Measurements from ENCODE around the gene DHRSX.

The DHRSX gene

GRCh38 chrX:2430265-2430825 is 70.4 kb downstream of the DHRSX start (continued):
- no peak for TF ChIP-seq CSRNP3 (CRISPR knock-in tag; IDR thresholded peaks at IDR 0.05)
- TF ChIP-seq SNAI2 (CRISPR knock-in tag; IDR thresholded peaks at IDR 0.05): no peak
- TF ChIP-seq TCF4 (CRISPR knock-in tag; IDR thresholded peaks at IDR 0.05; ENCODE audit: borderline replicate concordance): no peak
- no peak for TF ChIP-seq ZFP30 (CRISPR knock-in tag; IDR thresholded peaks at IDR 0.05)
- TF ChIP-seq ZFP3 (CRISPR knock-in tag; IDR thresholded peaks at IDR 0.05): no peak
- TF ChIP-seq TOX (CRISPR knock-in tag; IDR thresholded peaks at IDR 0.05; ENCODE audit: borderline replicate concordance): no peak

GRCh38 chrX:2427737-2428136 is 73.0 kb downstream of the DHRSX start:
- no peak for TF ChIP-seq CSDC2 (CRISPR knock-in tag; IDR thresholded peaks at IDR 0.05)
- TF ChIP-seq TSHZ2 (CRISPR knock-in tag; IDR thresholded peaks at IDR 0.05): no peak
- no peak for TF ChIP-seq ZC3H10 (CRISPR knock-in tag; IDR thresholded peaks at IDR 0.05)
- no peak for TF ChIP-seq OSR1 (CRISPR knock-in tag; IDR thresholded peaks at IDR 0.05)
- no peak for TF ChIP-seq GLIS3 (CRISPR knock-in tag; IDR thresholded peaks at IDR 0.05)
- no peak for TF ChIP-seq ZNF70 (CRISPR knock-in tag; IDR thresholded peaks at IDR 0.05)
- no peak for TF ChIP-seq BACH2 (CRISPR knock-in tag; IDR thresholded peaks at IDR 0.05; ENCODE audit: borderline replicate concordance)
- TF ChIP-seq ZNF565 (CRISPR knock-in tag; conservative IDR thresholded peaks at IDR 0.05; ENCODE audit: low read depth): no peak
- TF ChIP-seq ARNTL (CRISPR knock-in tag; IDR thresholded peaks at IDR 0.05; ENCODE audit: borderline replicate concordance, low read depth): no peak
- no peak for TF ChIP-seq ISL1 (CRISPR knock-in tag; IDR thresholded peaks at IDR 0.05)
- TF ChIP-seq PPARA (CRISPR knock-in tag; IDR thresholded peaks at IDR 0.05; ENCODE audit: borderline replicate concordance): no peak
- TF ChIP-seq, protein P1, sequence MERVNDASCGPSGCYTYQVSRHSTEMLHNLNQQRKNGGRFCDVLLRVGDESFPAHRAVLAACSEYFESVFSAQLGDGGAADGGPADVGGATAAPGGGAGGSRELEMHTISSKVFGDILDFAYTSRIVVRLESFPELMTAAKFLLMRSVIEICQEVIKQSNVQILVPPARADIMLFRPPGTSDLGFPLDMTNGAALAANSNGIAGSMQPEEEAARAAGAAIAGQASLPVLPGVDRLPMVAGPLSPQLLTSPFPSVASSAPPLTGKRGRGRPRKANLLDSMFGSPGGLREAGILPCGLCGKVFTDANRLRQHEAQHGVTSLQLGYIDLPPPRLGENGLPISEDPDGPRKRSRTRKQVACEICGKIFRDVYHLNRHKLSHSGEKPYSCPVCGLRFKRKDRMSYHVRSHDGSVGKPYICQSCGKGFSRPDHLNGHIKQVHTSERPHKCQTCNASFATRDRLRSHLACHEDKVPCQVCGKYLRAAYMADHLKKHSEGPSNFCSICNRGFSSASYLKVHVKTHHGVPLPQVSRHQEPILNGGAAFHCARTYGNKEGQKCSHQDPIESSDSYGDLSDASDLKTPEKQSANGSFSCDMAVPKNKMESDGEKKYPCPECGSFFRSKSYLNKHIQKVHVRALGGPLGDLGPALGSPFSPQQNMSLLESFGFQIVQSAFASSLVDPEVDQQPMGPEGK (CRISPR knock-in tag; IDR thresholded peaks at IDR 0.05; ENCODE audit: borderline replicate concordance): no peak
- no peak for TF ChIP-seq ESRRG (CRISPR knock-in tag; IDR thresholded peaks at IDR 0.05)
- no peak for TF ChIP-seq TOX (CRISPR knock-in tag; IDR thresholded peaks at IDR 0.05; ENCODE audit: borderline replicate concordance)
- TF ChIP-seq TCF4 (CRISPR knock-in tag; IDR thresholded peaks at IDR 0.05; ENCODE audit: borderline replicate concordance): no peak
- no peak for TF ChIP-seq CSRNP3 (CRISPR knock-in tag; IDR thresholded peaks at IDR 0.05)
- no peak for TF ChIP-seq RARB (CRISPR knock-in tag; IDR thresholded peaks at IDR 0.05)
- no peak for TF ChIP-seq CREB5 (CRISPR knock-in tag; IDR thresholded peaks at IDR 0.05; ENCODE audit: low read depth)
- no peak for TF ChIP-seq ZNF8 (CRISPR knock-in tag; IDR thresholded peaks at IDR 0.05)
- no peak for TF ChIP-seq ZFP3 (CRISPR knock-in tag; IDR thresholded peaks at IDR 0.05)
- ATAC-seq: no peak

GRCh38 chrX:2427147-2427546 is 73.6 kb downstream of the DHRSX start:
- ATAC-seq: no peak
- TF ChIP-seq ZFP3 (CRISPR knock-in tag; IDR thresholded peaks at IDR 0.05): no peak
- no peak for TF ChIP-seq ARNTL (CRISPR knock-in tag; IDR thresholded peaks at IDR 0.05; ENCODE audit: borderline replicate concordance, low read depth)
- TF ChIP-seq RARB (CRISPR knock-in tag; IDR thresholded peaks at IDR 0.05): no peak
- no peak for TF ChIP-seq ZNF70 (CRISPR knock-in tag; IDR thresholded peaks at IDR 0.05)
- TF ChIP-seq OSR1 (CRISPR knock-in tag; IDR thresholded peaks at IDR 0.05): no peak
- TF ChIP-seq, protein P1 (CRISPR knock-in tag; IDR thresholded peaks at IDR 0.05; ENCODE audit: borderline replicate concordance): no peak
- TF ChIP-seq ISL1 (CRISPR knock-in tag; IDR thresholded peaks at IDR 0.05): no peak
- TF ChIP-seq SNAI2 (CRISPR knock-in tag; IDR thresholded peaks at IDR 0.05): no peak
- TF ChIP-seq TOX (CRISPR knock-in tag; IDR thresholded peaks at IDR 0.05; ENCODE audit: borderline replicate concordance): no peak
- no peak for TF ChIP-seq PPARA (CRISPR knock-in tag; IDR thresholded peaks at IDR 0.05; ENCODE audit: borderline replicate concordance)
- no peak for TF ChIP-seq ZNF565 (CRISPR knock-in tag; conservative IDR thresholded peaks at IDR 0.05; ENCODE audit: low read depth)
- no peak for TF ChIP-seq ZC3H10 (CRISPR knock-in tag; IDR thresholded peaks at IDR 0.05)
- no peak for TF ChIP-seq ZNF8 (CRISPR knock-in tag; IDR thresholded peaks at IDR 0.05)
- no peak for TF ChIP-seq ESRRG (CRISPR knock-in tag; IDR thresholded peaks at IDR 0.05)
- TF ChIP-seq TSHZ2 (CRISPR knock-in tag; IDR thresholded peaks at IDR 0.05): no peak

Data from SK-N-SH treated with all-trans-retinoic acid at 6 μM for 48 hours (cell line).